PFSK-1 (cell line): ENCODE results near the gene EYA2.

Experiments
- POLR2AphosphoS5 ChIP-seq: IDR thresholded peaks from 2 replicates; pipeline ENCODE4 v1.6.1; 2012; ENCODE audit warnings: low read depth, mild to moderate bottlenecking, control low read depth, low read length, moderate library complexity
- TAF1 ChIP-seq: IDR thresholded peaks from 2 replicates; pipeline ENCODE4 v1.6.1; 2012; ENCODE audit warnings: low read length, control low read depth, borderline replicate concordance; ENCODE audit not compliant: insufficient read depth
- TF ChIP-seq, protein P1 (sequence below), 2 experiments: IDR thresholded peaks; 2 replicates each; pipeline versions ENCODE4 v1.6.1 to v1.8.0; 2011 to 2012; ENCODE audit warnings: low read depth in 2 of 2, low read length in 2 of 2, control low read depth in 1 of 2, inconsistent platforms in 1 of 2, mild to moderate bottlenecking in 1 of 2, moderate library complexity in 1 of 2; ENCODE audit not compliant: insufficient read depth in 1 of 2

DNA sequence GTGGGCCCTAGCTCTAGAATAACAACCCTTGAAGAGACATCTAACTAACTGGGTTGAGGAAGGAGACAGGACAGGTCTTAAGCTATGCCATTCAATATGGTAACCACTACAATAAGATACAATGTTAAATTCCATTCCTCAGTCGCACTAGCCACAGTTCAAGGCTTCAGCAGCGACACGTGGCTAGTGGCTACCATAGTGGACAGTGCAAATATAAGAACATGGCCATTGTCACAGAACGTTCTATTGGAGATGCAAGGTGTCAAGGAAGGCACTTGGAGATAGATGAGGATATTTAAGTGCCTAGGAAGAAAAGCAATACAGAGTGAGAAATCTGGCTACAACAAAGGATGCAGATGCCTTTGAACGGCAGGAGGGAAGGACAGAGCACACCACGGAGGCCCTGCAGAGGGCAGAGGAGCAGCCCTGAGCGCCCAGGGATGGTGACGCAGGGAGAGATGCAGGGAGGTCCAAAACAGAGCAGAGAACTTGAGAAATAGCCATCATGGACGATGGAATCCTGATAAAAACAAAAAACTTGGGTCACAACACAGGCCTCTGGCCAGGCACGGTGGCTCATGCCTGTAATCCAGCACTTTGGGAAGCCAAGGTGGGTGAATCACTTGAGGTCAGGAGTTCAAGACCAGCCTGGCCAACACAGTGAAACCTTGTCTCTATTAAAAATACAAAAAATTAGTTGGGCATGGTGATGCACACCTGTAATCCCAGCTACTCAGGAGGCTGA, 321.2 kb downstream of the EYA2 start:
- TF ChIP-seq TAF1, result no peak
- TF ChIP-seq POLR2AphosphoS5, result no peak
- TF ChIP-seq, protein P1, sequence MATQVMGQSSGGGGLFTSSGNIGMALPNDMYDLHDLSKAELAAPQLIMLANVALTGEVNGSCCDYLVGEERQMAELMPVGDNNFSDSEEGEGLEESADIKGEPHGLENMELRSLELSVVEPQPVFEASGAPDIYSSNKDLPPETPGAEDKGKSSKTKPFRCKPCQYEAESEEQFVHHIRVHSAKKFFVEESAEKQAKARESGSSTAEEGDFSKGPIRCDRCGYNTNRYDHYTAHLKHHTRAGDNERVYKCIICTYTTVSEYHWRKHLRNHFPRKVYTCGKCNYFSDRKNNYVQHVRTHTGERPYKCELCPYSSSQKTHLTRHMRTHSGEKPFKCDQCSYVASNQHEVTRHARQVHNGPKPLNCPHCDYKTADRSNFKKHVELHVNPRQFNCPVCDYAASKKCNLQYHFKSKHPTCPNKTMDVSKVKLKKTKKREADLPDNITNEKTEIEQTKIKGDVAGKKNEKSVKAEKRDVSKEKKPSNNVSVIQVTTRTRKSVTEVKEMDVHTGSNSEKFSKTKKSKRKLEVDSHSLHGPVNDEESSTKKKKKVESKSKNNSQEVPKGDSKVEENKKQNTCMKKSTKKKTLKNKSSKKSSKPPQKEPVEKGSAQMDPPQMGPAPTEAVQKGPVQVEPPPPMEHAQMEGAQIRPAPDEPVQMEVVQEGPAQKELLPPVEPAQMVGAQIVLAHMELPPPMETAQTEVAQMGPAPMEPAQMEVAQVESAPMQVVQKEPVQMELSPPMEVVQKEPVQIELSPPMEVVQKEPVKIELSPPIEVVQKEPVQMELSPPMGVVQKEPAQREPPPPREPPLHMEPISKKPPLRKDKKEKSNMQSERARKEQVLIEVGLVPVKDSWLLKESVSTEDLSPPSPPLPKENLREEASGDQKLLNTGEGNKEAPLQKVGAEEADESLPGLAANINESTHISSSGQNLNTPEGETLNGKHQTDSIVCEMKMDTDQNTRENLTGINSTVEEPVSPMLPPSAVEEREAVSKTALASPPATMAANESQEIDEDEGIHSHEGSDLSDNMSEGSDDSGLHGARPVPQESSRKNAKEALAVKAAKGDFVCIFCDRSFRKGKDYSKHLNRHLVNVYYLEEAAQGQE (IDR thresholded peaks at IDR 0.05; ENCODE audit: insufficient read depth in 1 of 2, low read depth in 2 of 2, low read length in 2 of 2), result no peak
